Muscle of leg (tissue), 11 donors: ENCODE measurements around the gene VCAN. TPM values are rescaled to one million over a fixed set of nuclear protein-coding genes. Genes with fewer than 3 reads are reported as not detected.

Experiments used
- DNase-seq: peaks from one replicate; pipeline ENCODE4 v3.0.0; 2013
- H3K27ac ChIP-seq: one replicate; pipeline ENCODE4 v1.5.1; 2013; ENCODE audit warnings: mild to moderate bottlenecking, low read length, control low read depth
- H3K27me3 ChIP-seq: one replicate; pipeline ENCODE4 v1.6.1; 2013; ENCODE audit warnings: low read length; ENCODE audit not compliant: control insufficient read depth, insufficient read depth
- H3K36me3 ChIP-seq: one replicate; pipeline ENCODE4 v1.6.1; 2013; ENCODE audit warnings: low read length; ENCODE audit not compliant: control insufficient read depth, insufficient read depth
- H3K4me1 ChIP-seq: one replicate; pipeline ENCODE4 v1.6.1; 2013; ENCODE audit warnings: low read length; ENCODE audit not compliant: control insufficient read depth, insufficient read depth
- H3K4me3 ChIP-seq: one replicate; pipeline ENCODE4 v1.5.1; 2013; ENCODE audit warnings: low read length, control low read depth
- H3K9me3 ChIP-seq: replicated peaks from 2 replicates; pipeline ENCODE4 v1.6.1; 2013; ENCODE audit warnings: low read depth, low read length; ENCODE audit not compliant: control insufficient read depth
- WGBS: methylation state at CpG from one replicate; pipeline ENCODE4 v1.1.5; 2013; ENCODE audit warnings: missing lambda C conversion rate; ENCODE audit not compliant: insufficient coverage; 5-methylcytosine and 5-hydroxymethylcytosine counted together
- polyA plus RNA-seq, 8 donors: library from polyadenylated mRNA; unstranded; fragments of 120-200 nt; gene quantifications; one replicate each; pipeline versions ENCODE4 v1.2.1 to v1.2.3, GENCODE V29; 2013; ENCODE audit warnings: inconsistent platforms in 1 of 8, low replicate concordance in 1 of 8; ENCODE audit not compliant: insufficient read length in 8 of 8, insufficient read depth in 1 of 8
- total RNA-seq: library from RNA; stranded (reverse); fragments of 120-200 nt; gene quantifications from one replicate; pipeline ENCODE4 v1.2.4, GENCODE V29; 2013

Gene VCAN
- total and polyA plus RNA-seq, 9 donors: 187 to 382 (median 256) TPM

- H3K9me3 ChIP-seq: no peaks in the 10 kb centered on the region
- no peaks in the 10 kb centered on the region for H3K4me1 ChIP-seq
- H3K4me3 ChIP-seq: no peak overlapping the region
- H3K27ac ChIP-seq: no peak overlapping the region
- peaks cover 9% of the 10 kb centered on the region for H3K36me3 ChIP-seq
- no CpG with 5 or more reads among the region's 1 CpG for WGBS
- no peak for DNase-seq
- no peaks in the 10 kb centered on the region for H3K27me3 ChIP-seq
Measured at GRCh38 chr5:83526289-83526688, 54.7 kb downstream of the VCAN start.

GRCh38 chr5:83527221-83527620 is 55.7 kb downstream of the VCAN start:
- Histone ChIP-seq H3K4me1 (no peaks in the 10 kb centered on the region), H3K27ac (no peak overlapping the region), H3K4me3 (no peak overlapping the region), H3K9me3 (no peaks in the 10 kb centered on the region), H3K36me3 (peaks cover 3% of the 10 kb centered on the region), H3K27me3 (no peaks in the 10 kb centered on the region)
- DNase-seq: no peak
- no CpG with 5 or more reads among the region's 4 CpGs for WGBS

- Histone ChIP-seq H3K4me3 (no peak overlapping the region), H3K27me3 (no peaks in the 10 kb centered on the region), H3K27ac (no peak overlapping the region), H3K4me1 (no peaks in the 10 kb centered on the region), H3K36me3 (peaks cover 3% of the 10 kb centered on the region), H3K9me3 (no peaks in the 10 kb centered on the region)
- no CpG with 5 or more reads among the region's 4 CpGs for WGBS
- DNase-seq: no peak
Measured at GRCh38 chr5:83527722-83528438, 56.3 kb downstream of the VCAN start.

GRCh38 chr5:83528439-83528769 is 56.9 kb downstream of the VCAN start:
- Histone ChIP-seq H3K36me3 (peaks cover 3% of the 10 kb centered on the region), H3K27me3 (no peaks in the 10 kb centered on the region), H3K4me1 (no peaks in the 10 kb centered on the region), H3K9me3 (no peaks in the 10 kb centered on the region), H3K27ac (no peak overlapping the region), H3K4me3 (no peak overlapping the region)
- WGBS: 100% methylated on average over 1 of the region's 2 CpGs
- DNase-seq: no peak

DNA sequence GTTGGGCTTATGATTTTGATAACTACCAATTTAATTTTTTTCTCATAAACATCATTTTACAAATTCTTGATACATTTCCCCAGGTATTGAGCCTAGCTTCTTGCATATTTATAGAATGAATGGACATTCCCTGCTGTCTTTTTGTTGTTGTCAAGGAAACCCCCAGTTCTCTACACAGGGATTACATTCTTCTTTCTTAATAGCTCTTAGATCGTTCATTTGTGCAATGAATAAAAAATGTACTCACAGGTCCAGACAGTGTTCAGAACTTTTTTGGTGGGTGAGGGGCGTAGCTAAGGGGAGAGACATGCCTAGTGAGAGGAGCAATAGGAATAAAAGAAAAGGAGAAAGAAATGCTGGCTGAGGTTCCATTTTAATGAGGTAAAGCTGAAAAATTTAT is 58.6 kb downstream of the VCAN start:
- peak; percentile 45 for DNase-seq
- Histone ChIP-seq H3K27me3 (no peaks in the 10 kb centered on the region), H3K4me1 (no peaks in the 10 kb centered on the region), H3K9me3 (no peaks in the 10 kb centered on the region), H3K36me3 (peaks cover 3% of the 10 kb centered on the region), H3K4me3 (no peak overlapping the region), H3K27ac (no peak overlapping the region)
- 67% methylated on average over 1 of the region's 2 CpGs for WGBS

DNA sequence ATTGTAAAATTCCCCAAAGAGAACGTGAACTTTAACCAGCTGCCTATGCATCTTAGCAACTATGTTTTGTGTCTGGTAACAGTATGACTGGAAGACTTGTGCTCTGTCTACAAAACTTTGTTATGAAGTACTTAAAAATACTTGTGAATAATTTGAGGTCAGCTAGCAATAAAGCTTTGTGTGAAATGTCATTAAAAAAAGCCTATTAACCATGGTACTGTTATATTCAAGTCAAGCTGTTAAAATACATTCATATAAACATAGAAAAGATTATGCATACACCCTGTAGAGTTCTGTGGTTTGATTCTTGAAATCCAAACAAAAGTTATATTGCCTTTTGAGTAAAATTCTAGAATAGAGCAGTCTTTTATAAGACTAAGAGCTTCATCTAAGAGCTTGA is 60.1 kb downstream of the VCAN start:
- WGBS: no CpG with 5 or more reads among the region's 1 CpG
- H3K27ac ChIP-seq: no peak overlapping the region
- peaks cover 3% of the 10 kb centered on the region for H3K36me3 ChIP-seq
- no peaks in the 10 kb centered on the region for H3K27me3 ChIP-seq
- no peaks in the 10 kb centered on the region for H3K9me3 ChIP-seq
- H3K4me1 ChIP-seq: no peaks in the 10 kb centered on the region
- DNase-seq: peak; percentile 25
- no peak overlapping the region for H3K4me3 ChIP-seq

- no peak for DNase-seq
- no CpG with 5 or more reads among the region's 4 CpGs for WGBS
- Histone ChIP-seq H3K4me1 (no peaks in the 10 kb centered on the region), H3K4me3 (no peak overlapping the region), H3K27ac (no peak overlapping the region), H3K36me3 (peaks cover 27% of the 10 kb centered on the region), H3K9me3 (no peaks in the 10 kb centered on the region), H3K27me3 (no peaks in the 10 kb centered on the region)
Measured at GRCh38 chr5:83538786-83539462, 67.4 kb downstream of the VCAN start.

GRCh38 chr5:83539463-83539790 is 67.9 kb downstream of the VCAN start:
- DNase-seq: no peak
- no peaks in the 10 kb centered on the region for H3K9me3 ChIP-seq
- H3K36me3 ChIP-seq: peaks cover 27% of the 10 kb centered on the region
- no peaks in the 10 kb centered on the region for H3K4me1 ChIP-seq
- no peaks in the 10 kb centered on the region for H3K27me3 ChIP-seq
- no peak overlapping the region for H3K27ac ChIP-seq
- H3K4me3 ChIP-seq: no peak overlapping the region
- WGBS: no CpG with 5 or more reads among the region's 1 CpG

GRCh38 chr5:83540105-83540504 is 68.6 kb downstream of the VCAN start:
- no peaks in the 10 kb centered on the region for H3K9me3 ChIP-seq
- H3K27ac ChIP-seq: no peak overlapping the region
- no peaks in the 10 kb centered on the region for H3K27me3 ChIP-seq
- H3K4me3 ChIP-seq: no peak overlapping the region
- no peaks in the 10 kb centered on the region for H3K4me1 ChIP-seq
- DNase-seq: no peak
- 100% methylated on average over 1 of the region's 2 CpGs for WGBS
- H3K36me3 ChIP-seq: peaks cover 27% of the 10 kb centered on the region

- no peaks in the 10 kb centered on the region for H3K27me3 ChIP-seq
- no peaks in the 10 kb centered on the region for H3K9me3 ChIP-seq
- DNase-seq: no peak
- 90% methylated on average over 2 of the region's 3 CpGs for WGBS
- no peaks in the 10 kb centered on the region for H3K4me1 ChIP-seq
- no peak overlapping the region for H3K4me3 ChIP-seq
- H3K27ac ChIP-seq: no peak overlapping the region
- peaks cover 27% of the 10 kb centered on the region for H3K36me3 ChIP-seq
Measured at GRCh38 chr5:83540783-83541182, 69.2 kb downstream of the VCAN start.
